IPS-18c (cell line): ENCODE results near the gene ST3GAL3.

ENCODE experiments used
- H3K4me3 ChIP-seq: 2 replicates; pipeline ENCODE4 v1.7.0; 2013; ENCODE audit warnings: low read depth, mild to moderate bottlenecking, low read length, moderate library complexity; ENCODE audit not compliant: insufficient read depth
- H3K9me3 ChIP-seq: one replicate; pipeline ENCODE4 v1.6.1; 2013; ENCODE audit warnings: mild to moderate bottlenecking, low read length, moderate library complexity; ENCODE audit not compliant: control insufficient read depth, insufficient read depth

ST3GAL3 gene

DNA sequence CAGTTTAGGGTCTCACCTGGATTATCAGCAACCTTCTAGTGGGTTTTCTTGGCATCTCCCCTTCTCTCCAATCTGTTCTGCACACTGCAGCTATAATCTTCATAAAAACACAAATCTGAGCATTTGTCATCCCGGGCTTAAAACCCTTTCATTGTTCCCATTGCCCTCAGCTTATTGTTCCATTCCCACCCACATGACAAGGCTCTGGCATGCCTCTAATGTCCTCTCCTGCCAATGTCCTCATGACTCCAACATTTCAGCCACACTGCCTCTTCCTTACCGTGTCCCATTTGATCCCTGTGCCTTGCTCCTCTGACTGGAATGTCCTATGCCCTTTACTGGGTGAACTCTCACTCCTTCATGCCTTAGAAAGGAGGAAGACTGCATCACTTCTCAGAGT, 255.0 kb downstream of the ST3GAL3 start:
- no peak overlapping the region for H3K4me3 ChIP-seq
- no peaks in the 10 kb centered on the region for H3K9me3 ChIP-seq

DNA sequence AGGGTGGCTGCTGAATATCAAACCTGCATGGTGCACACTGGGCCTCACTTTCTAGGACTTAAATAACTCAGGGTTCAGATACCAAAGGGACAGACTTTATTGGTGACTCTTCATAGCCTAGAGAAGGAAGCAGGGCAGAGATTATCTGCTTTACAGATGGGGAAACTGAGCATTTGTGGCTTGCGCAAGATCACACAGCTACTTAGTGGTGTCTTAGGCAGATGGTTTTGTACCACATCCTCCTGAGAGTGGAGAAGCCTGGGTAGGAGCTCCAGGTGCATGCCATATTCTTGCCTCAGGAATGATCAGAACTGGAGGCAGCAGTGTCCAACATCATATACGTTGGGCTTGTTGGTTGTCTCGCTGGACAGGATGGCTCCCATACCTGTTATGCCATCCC, 255.7 kb downstream of the ST3GAL3 start:
- H3K4me3 ChIP-seq = no peak overlapping the region

DNA sequence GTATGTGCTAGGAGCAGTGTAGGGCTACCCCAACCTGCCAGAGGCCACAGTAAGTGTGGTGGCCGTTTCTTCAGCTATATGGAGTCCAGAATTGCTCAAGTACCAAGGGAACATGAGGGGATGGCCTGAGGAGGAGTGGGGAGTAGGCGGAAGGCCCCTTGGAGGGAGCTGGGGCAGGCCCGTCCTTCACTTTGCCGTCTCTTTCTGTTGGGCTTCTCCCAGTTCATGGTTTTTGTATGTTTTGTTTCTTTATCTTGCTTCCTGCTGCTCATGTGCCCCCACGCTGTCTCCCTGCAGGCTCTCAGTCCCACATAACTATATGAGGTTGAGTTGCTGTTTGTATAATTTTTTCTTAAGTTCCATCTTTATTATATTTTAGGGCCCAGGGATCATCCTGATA, 256.6 kb downstream of the ST3GAL3 start:
- H3K9me3 ChIP-seq = peaks cover 4% of the 10 kb centered on the region

More for the DNA sequence above, 255.7 kb downstream of the ST3GAL3 start:
- no peaks in the 10 kb centered on the region for H3K9me3 ChIP-seq

DNA sequence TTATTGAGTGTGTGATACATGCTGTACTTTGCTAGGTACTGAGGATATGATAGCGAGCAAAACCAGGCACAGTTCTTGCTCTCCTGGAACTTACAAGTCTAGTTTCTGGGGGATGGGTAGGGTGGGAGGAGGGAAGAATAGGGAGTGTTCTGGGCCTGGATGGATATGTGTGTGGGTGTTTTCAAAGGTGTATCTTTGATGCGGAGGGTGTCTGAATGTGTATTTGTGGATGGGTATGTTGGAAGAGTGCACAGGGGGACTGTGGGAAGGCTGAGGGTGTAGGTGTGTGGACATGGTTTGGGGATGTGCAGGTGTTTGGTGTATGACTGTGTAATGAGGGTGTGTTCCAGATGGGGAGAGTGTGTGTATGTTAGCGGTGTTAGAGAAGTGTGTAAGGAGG, 258.0 kb downstream of the ST3GAL3 start:
- Histone ChIP-seq H3K9me3 (peaks cover 4% of the 10 kb centered on the region), H3K4me3 (no peak overlapping the region)

More for the DNA sequence above, 256.6 kb downstream of the ST3GAL3 start:
- no peak overlapping the region for H3K4me3 ChIP-seq

DNA sequence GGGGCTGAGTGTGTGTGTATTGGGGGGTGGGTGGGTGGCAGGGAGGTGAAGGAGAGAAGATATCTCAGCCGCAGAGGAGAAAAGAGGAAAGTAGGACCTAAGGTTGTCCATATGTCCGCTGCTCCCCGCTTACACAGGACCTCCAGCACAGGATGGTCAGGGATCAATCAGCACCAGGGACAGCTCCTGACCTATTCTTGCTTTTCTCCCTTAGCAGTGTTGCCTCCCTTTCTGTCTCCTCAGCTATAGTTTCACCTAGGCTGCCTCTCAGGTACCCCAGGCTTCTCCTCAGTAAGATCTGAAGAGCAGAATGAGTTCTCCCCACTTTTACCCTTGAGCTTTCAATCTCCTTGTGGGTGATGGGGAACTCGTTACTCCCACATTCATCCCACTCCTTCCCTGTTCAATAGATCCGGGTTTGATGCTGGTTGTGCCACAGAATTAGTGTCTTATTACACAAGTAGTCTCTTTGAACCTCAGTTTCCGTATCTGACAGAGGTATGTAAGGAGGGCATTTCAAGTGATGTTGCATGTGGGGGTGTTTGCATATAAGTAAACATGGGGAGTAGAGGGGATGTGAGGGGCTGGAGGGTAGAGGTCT, 261.1 kb downstream of the ST3GAL3 start:
- H3K4me3 ChIP-seq = no peak overlapping the region
- peaks cover 4% of the 10 kb centered on the region for H3K9me3 ChIP-seq

DNA sequence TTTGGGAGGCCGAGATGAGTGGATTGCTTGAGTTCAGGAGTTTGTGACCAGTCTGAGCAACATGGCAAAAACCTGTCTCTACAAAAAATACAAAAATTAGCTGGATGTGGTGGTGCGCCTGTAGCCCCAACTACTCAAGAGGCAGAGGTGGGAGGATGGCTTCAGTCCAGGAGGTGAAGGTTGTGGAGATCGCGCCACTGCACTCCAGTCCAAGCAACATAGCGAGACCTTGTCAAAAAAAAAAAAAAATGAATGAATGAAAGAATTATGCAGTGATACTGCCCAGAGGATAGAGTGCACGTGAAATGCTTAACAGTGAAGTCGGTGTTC, 262.0 kb downstream of the ST3GAL3 start:
- Histone ChIP-seq H3K4me3 (0 out of 2 replicates have a peak overlapping the region, but pooled peaks have one; percentile 25), H3K9me3 (peaks cover 4% of the 10 kb centered on the region)

DNA sequence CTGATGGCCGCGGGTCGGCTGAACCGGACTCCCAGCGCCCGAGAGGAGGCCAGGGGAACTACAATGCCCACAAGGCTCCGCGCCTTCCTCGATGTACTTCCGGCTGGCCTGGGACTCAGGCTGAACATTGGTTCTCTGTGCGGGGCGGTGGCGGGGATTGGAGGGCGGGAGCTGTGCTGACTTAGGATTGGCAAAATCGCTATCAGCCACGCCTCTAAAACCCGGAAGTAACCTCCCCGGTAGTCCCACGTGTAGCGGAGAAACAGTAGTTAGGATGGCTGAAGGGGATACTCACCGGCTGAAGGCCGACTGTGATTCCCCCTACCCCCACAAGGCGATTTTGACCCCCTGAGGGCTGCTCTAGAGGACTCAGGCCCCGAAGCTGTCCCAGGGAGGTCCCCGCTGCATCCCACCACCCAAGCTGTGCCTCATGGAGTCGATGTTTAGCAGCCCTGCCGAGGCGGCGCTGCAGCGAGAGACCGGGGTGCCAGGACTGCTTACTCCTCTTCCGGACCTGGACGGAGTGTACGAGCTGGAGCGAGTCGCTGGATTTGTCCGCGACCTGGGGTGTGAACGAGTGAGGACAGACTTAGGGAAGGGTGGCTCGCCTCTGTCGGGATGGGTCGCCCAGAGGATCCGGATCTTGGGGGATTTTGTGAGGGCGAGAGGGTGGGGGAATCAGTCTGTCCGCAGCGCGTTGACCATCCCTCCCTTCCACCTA, 262.6 kb downstream of the ST3GAL3 start, which contains the start of gene DPH2:
Gene DPH2, plus strand, starts transcription at position 265 of the 721 bp plus-strand sequence. Its CDS starts 166 bp downstream, at position 431.
- H3K4me3 ChIP-seq = peak within 1 kb of the TSS; percentile 74
- peaks cover 5% of the 10 kb centered on the region for H3K9me3 ChIP-seq

DNA sequence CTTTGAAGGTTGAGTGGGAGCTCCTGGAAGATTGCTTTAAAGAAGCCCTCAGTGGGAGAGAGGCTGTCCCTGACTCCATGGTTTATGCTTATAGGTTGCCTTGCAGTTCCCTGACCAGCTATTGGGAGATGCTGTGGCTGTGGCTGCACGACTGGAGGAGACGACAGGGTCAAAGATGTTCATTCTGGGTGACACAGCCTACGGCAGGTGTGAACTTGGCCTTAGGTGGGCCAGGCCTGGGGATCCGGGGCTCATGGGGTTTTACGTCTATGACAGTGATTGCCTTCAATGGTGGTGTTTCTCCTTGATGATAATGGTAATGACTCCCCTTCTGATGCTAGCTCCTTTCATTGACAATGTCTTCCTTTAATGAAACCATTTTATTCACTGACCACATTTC, 263.2 kb downstream of the ST3GAL3 start:
- Histone ChIP-seq H3K9me3 (peaks cover 7% of the 10 kb centered on the region), H3K4me3 (peak overlapping the region; percentile 74)

DNA sequence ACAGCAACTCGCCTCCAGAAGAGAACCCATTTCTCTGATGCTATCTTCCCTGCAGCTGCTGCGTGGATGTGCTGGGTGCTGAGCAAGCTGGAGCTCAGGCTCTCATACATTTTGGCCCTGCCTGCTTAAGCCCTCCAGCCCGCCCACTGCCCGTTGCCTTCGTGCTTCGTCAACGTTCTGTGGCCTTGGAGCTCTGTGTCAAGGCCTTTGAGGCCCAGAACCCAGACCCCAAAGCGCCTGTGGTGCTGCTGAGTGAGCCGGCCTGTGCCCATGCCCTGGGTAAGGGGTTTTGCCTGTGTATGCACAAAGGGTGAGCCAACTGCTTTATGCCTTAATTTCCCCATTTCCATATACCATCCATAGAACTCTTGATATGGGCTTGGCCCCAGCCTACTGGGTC, 263.6 kb downstream of the ST3GAL3 start:
- Histone ChIP-seq H3K4me3 (peak overlapping the region; percentile 74), H3K9me3 (peaks cover 7% of the 10 kb centered on the region)

DNA sequence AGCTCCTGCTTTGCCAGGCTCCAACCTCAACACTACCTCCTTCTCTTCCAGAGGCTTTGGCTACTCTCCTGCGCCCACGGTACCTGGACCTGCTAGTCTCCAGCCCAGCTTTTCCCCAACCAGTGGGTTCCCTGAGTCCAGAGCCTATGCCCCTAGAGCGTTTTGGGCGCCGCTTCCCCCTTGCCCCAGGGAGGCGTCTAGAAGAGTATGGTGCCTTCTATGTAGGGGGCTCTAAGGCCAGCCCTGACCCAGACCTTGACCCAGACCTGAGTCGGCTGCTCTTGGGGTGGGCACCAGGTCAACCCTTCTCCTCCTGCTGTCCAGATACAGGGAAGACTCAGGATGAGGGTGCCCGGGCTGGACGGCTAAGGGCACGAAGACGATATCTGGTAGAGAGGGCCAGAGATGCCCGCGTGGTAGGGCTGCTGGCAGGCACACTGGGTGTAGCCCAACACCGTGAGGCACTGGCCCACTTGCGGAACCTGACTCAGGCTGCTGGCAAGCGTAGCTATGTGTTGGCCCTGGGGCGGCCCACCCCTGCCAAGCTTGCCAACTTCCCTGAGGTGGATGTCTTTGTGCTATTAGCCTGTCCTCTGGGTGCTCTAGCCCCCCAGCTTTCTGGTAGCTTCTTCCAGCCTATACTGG, 264.1 kb downstream of the ST3GAL3 start:
- Histone ChIP-seq H3K4me3 (no peak overlapping the region), H3K9me3 (peaks cover 7% of the 10 kb centered on the region)

DNA sequence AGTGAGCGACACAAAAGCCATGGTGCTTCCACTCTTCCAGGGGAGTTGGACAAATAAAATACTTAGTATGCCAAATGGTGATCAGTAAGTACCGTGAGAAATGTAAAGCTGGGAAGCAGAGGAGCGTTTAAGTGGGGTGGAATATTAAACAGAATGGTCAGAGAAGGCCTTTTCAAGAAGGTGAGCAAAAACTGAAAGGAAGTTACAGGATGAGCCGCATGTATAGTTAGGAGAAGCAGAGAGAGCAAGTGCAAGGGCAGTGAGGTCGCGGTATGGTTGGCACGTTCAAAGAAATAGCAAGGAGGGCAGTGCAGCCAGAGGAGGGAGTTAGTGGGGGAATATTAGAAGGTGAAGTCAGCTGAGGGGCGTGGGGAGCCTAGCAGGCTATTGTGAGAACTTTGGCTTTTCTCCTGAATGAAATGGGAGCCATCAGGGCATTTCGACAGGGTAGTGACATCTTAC, 266.7 kb downstream of the ST3GAL3 start:
- H3K4me3 ChIP-seq = peak overlapping the region; percentile 94
- H3K9me3 ChIP-seq = peaks cover 3% of the 10 kb centered on the region

DNA sequence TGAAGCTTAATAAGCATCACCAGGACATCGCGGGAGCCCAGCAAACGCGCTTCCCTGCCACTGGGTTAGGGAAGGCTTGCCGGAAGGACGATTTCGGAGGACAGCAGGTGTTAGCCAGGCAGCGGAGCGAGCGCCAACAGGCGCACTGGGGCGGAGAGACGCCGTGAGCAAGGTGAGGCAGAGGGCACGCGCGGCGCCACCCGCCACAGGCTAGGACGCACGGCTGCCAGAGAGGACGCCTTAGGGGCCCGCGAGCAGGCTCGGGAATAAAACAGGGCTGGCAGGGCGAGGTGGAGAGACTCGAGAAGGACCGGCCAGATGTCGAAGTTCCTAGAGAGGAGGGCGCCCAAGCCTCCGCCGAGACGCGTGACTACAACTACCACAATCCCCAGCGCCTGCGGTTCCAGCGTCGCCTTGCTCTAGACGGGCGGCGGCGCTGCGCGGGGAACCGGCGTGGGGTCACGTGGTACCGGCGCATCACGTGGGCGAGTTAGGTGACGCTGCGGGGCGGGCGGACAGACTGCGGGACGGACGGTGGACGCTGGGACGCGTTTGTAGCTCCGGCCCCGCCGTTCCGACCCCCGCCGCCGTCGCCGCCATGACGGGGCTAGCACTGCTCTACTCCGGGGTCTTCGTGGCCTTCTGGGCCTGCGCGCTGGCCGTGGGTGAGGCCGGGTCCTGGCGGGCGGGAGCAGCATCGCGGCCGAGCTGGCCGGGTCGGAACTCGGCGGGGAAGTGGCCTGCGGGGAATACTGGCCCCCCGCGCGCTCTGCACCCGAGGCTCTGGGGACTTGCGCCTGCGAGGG, 267.3 kb downstream of the ST3GAL3 start, which contains the start of gene ATP6V0B:
Gene ATP6V0B, plus strand, starts transcription at position 518 of the 806 bp plus-strand sequence. Its CDS starts 81 bp downstream, at position 599.
- Histone ChIP-seq H3K4me3 (peak within 1 kb of the TSS; percentile 94), H3K9me3 (peaks cover 3% of the 10 kb centered on the region)

DNA sequence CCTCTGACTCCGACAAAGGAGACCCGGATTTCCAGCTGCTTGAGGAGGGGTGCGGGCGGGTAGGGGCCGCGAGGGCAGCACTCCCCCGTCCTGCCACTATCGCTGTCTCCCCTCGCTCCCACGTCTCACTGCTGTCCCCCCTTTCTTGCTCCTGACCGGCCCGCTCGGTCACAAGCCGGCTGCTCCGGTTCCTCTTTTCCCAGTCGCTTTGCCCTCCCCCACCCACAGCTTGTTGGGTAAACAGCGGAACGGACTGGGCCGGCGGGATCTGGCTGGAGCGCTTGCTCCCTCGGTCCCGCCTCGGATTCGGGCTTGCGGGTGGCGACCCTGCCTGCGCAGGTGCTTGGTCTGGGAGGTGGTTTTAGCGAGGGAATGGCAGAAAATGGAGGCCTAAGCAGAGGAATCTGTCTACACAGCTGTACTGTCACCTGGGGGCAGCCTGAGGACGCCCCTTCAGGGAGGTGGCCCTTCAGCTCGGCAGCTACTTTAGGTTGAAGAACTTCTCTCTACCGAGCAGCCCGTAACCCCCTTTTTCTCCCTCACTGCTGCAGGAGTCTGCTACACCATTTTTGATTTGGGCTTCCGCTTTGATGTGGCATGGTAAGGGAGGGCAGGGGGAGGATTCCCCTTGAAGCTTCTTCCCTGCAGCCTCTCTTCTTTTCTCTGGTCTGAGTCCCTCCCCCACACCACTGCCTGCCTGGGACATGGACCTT, 268.1 kb downstream of the ST3GAL3 start:
- peaks cover 3% of the 10 kb centered on the region for H3K9me3 ChIP-seq
- H3K4me3 ChIP-seq = peak overlapping the region; percentile 94

DNA sequence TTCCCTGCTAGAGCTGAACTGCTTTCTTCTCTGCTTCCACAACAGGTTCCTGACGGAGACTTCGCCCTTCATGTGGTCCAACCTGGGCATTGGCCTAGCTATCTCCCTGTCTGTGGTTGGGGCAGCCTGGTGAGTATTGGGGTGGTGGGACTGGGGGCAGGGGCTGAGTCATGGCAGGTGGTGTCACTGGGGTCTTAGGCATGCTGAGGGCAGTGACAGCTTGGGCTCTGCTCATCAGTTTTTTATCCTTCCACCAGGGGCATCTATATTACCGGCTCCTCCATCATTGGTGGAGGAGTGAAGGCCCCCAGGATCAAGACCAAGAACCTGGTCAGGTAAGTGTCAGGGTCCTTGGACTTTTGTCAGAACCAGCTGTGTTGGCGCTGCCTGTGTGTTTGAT, 268.7 kb downstream of the ST3GAL3 start:
- Histone ChIP-seq H3K4me3 (peak overlapping the region; percentile 94), H3K9me3 (peaks cover 3% of the 10 kb centered on the region)

DNA sequence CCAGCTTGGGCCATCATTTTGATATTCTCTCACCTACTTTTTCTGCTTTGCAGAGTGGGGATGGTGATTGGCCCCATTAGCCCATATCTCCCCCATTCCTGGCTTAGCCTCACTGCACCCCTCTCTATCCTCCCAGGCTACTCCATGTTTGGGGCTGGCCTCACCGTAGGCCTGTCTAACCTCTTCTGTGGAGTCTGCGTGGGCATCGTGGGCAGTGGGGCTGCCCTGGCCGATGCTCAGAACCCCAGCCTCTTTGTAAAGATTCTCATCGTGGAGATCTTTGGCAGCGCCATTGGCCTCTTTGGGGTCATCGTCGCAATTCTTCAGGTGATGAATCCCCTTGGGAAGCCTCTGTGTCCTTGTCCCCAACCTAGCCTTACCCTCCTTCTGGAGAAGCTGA, 269.6 kb downstream of the ST3GAL3 start:
- H3K4me3 ChIP-seq = no peak overlapping the region

DNA sequence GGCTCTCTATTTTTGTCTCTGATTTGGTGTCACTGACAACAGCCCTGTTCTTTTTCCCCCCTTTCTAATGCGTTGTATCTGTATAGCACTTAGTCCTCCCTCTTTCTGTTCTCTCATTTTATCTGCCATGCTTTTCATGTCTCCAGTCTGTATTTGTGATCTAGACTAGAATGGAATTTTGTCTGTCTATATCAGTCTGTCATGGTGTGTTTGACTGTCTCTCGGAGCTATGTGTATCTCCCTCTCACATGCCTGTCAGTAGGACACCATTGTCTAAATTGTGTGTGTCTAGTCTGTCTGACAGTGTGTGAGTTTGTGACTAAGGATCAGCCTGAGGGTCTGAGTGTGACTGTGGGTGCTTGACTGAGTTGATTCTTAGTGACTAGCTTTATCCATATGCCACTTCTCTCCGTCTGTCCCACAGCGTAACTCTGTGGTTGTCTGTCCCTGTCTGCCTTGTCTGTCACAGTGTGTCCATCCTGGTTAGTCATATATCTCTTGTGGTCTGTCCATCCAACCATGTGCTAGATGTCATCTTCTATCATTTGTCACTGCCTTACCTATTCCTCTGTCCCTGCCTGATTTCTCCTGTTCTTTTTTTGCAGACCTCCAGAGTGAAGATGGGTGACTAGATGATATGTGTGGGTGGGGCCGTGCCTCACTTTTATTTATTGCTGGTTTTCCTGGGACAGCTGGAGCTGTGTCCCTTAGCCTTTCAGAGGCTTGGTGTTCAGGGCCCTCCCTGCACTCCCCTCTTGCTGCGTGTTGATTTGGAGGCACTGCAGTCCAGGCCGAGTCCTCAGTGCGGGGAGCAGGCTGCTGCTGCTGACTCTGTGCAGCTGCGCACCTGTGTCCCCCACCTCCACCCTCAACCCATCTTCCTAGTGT, 270.3 kb downstream of the ST3GAL3 start:
- 0 out of 2 replicates have a peak overlapping the region, but pooled peaks have one; percentile 89 for H3K4me3 ChIP-seq
- H3K9me3 ChIP-seq = peaks cover 3% of the 10 kb centered on the region

More for the DNA sequence above, 269.6 kb downstream of the ST3GAL3 start:
- peaks cover 3% of the 10 kb centered on the region for H3K9me3 ChIP-seq
